MCF 10A (cell line): ENCODE data around the gene NISCH. TPM values are rescaled to one million over a fixed set of nuclear protein-coding genes. Genes with fewer than 3 reads are reported as not detected.

Experiments used
- BruUV-seq: library from RNA; stranded (reverse); fragments of 400-500 nt; replicated peaks from 2 replicates; lab custom pipeline; 2021; lab: Mats Ljungman, UMichigan
- CTCF ChIA-PET: fragments of 300-600 bp; sonication (Branson Sonifier 250); formaldehyde crosslinking; extraction: SDS; loops from one replicate; lab custom pipeline; 2021; ENCODE audit warnings: antibody characterized with exemption, inconsistent platforms; lab: Yijun Ruan, JAX
- POLR2A ChIA-PET: fragments of 300-600, 350-650 bp; sonication (Branson Sonifier 250); formaldehyde crosslinking; extraction: SDS; loops from one replicate; lab custom pipeline; 2020; ENCODE audit warnings: antibody characterized with exemption, inconsistent platforms; lab: Yijun Ruan, JAX
- DNase-seq: peaks from one replicate; pipeline ENCODE4 v3.0.0-alpha.2; 2018; ENCODE audit not compliant: unreplicated experiment
- H3K27ac Mint-ChIP-seq: one replicate; pipeline ENCODE4 v1.8.0; 2022; ENCODE audit warnings: mild to moderate bottlenecking, low read depth, mixed read lengths; ENCODE audit not compliant: unreplicated experiment
- H3K27me3 Mint-ChIP-seq: one replicate; pipeline ENCODE4 v1.8.0; 2022; ENCODE audit warnings: mixed read lengths; ENCODE audit not compliant: insufficient read depth, unreplicated experiment
- H3K36me3 Mint-ChIP-seq: one replicate; pipeline ENCODE4 v1.8.0; 2022; ENCODE audit warnings: mild to moderate bottlenecking, moderate library complexity, mixed read lengths; ENCODE audit not compliant: insufficient read depth, unreplicated experiment
- H3K4me1 Mint-ChIP-seq: one replicate; pipeline ENCODE4 v1.8.0; 2022; ENCODE audit warnings: mixed read lengths; ENCODE audit not compliant: insufficient read depth, unreplicated experiment
- H3K4me3 Mint-ChIP-seq: one replicate; pipeline ENCODE4 v1.8.0; 2022; ENCODE audit warnings: mild to moderate bottlenecking, moderate library complexity, mixed read lengths; ENCODE audit not compliant: unreplicated experiment
- H3K9me3 Mint-ChIP-seq: one replicate; pipeline ENCODE4 v1.8.0; 2022; ENCODE audit warnings: mixed read lengths; ENCODE audit not compliant: unreplicated experiment
- CTCF ChIP-seq: fragments of 200-600 bp; IDR thresholded peaks from one replicate; pipeline ENCODE4 v1.8.0; 2022; ENCODE audit warnings: antibody characterized with exemption, mild to moderate bottlenecking; ENCODE audit not compliant: unreplicated experiment
- intact Hi-C: fragments of 100-400 bp; cut with micrococcal nuclease; formaldehyde crosslinking; loops from 2 replicates; pipeline ENCODE4 v1.14.1; 2022
- total RNA-seq: library from RNA; stranded (reverse); gene quantifications from 2 replicates; pipeline ENCODE4 v1.2.3, GENCODE V29; 2022

The NISCH gene
- total RNA-seq, 1 experiment from 2014 or later = 60.5 TPM

- H3K9me3 Mint-ChIP-seq = no peaks in the 10 kb centered on the region
- intact Hi-C loops = no loop called here
- peaks cover 13% of the 10 kb centered on the region for H3K4me1 Mint-ChIP-seq
- no peak overlapping the region for H3K27ac Mint-ChIP-seq
- ChIA-PET POLR2A (no interaction called here), CTCF (interaction anchor here (0.5 to 2.0 kb wide), 4 partner anchors 23 to 554 kb away, joined by 3 to 14 read pairs (median 4); no protein-coding TSS in a partner anchor)
- no TSS peak for BruUV-seq
- H3K27me3 Mint-ChIP-seq = no peaks in the 10 kb centered on the region
- H3K4me3 Mint-ChIP-seq = no peak overlapping the region
- TF ChIP-seq CTCF = no peak
- no peak for DNase-seq
- H3K36me3 Mint-ChIP-seq = peaks cover 6% of the 10 kb centered on the region
Observed at GRCh38 chr3:52451237-52452083, 3.9 kb upstream of the NISCH start.

- intact Hi-C loops = no loop called here
- Mint-ChIP-seq H3K4me1 (peaks cover 20% of the 10 kb centered on the region), H3K27me3 (no peaks in the 10 kb centered on the region), H3K36me3 (peaks cover 6% of the 10 kb centered on the region), H3K4me3 (no peak overlapping the region), H3K27ac (no peak overlapping the region), H3K9me3 (no peaks in the 10 kb centered on the region)
- no peak for DNase-seq
- ChIA-PET CTCF (interaction anchor here (0.7 to 2.0 kb wide), 3 partner anchors 23 to 446 kb away, joined by 3 to 14 read pairs (median 4); no protein-coding TSS in a partner anchor), POLR2A (no interaction called here)
- no peak for TF ChIP-seq CTCF
- BruUV-seq = no TSS peak
Observed at GRCh38 chr3:52452126-52452525, 3.3 kb upstream of the NISCH start.

DNA sequence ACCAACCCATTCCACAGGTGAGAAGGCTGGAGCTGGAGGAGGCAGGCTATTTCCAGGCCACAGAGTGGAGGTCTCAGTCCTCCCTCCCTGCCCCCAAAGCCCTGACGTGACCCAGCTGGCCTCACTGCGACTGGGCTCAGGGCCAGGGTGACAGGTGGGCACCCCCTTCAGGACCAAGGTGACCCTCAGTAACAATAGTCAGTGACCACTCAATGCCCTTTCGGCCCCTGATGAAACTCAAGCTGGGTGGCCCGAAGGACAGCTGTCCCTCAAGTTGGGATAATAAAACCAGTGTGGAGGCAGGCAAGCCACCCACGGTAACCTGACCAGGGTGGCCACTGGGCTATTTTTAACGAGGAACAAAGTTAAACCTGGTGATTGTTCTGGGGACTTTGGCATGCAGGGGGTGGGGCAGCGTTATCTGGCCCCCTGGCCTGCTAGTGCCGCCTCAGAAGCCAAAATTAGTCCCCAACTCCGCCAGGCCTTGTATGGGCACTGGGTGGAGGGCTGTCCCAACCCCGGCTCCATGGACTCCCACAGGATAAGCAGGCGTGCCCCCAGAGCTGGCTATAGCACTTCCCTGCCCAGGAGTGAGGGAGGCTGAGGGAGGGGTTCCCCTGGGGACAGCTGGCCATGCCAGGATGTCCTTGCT lies 2.7 kb upstream of the NISCH start:
- Mint-ChIP-seq H3K4me3 (no peak overlapping the region), H3K9me3 (no peaks in the 10 kb centered on the region), H3K27ac (no peak overlapping the region), H3K36me3 (peaks cover 6% of the 10 kb centered on the region), H3K4me1 (peaks cover 26% of the 10 kb centered on the region), H3K27me3 (no peaks in the 10 kb centered on the region)
- ChIA-PET CTCF (interaction anchor here (0.5 to 2.0 kb wide), 6 partner anchors 7 to 446 kb away, joined by 3 to 14 read pairs (median 4); partner anchors contain the start of gene SEMA3G), POLR2A (interaction anchor here (0.6 kb wide), 1 partner anchor 40 kb away, joined by 3 read pairs; no protein-coding TSS in a partner anchor)
- no peak for TF ChIP-seq CTCF
- intact Hi-C loops = no loop called here
- no peak for DNase-seq
- no TSS peak for BruUV-seq
